ENCODE data around the gene LGI2. TPM values are rescaled to one million over a fixed set of nuclear protein-coding genes. Genes with fewer than 3 reads are reported as not detected.

Gene LGI2
- total RNA-seq, 1 experiment from 2014 or later: 12.2 TPM

DNA sequence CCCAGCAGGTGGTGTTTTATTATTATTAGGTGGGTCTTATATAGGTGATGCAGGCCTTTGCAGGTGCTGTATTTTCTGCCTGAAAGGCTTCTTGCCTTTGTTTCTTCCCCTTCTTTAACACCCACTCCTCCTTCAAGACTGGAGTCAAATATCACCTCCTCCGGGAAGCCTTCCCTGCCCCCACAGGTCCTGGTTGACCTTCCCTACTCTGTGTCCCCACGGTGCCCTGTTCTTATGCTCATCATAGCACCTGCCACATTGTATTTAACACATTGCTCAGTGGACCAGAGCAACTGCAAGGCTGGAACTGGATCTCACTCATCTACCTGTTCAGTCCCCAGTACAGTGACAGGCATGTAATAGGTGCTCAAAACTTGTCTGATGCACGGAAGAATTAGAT lies 39.8 kb upstream of the LGI2 start (continued):
- TF ChIP-seq, protein P1, sequence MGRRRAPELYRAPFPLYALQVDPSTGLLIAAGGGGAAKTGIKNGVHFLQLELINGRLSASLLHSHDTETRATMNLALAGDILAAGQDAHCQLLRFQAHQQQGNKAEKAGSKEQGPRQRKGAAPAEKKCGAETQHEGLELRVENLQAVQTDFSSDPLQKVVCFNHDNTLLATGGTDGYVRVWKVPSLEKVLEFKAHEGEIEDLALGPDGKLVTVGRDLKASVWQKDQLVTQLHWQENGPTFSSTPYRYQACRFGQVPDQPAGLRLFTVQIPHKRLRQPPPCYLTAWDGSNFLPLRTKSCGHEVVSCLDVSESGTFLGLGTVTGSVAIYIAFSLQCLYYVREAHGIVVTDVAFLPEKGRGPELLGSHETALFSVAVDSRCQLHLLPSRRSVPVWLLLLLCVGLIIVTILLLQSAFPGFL (CRISPR knock-in tag; IDR thresholded peaks at IDR 0.05; ENCODE audit: borderline replicate concordance): no peak

DNA sequence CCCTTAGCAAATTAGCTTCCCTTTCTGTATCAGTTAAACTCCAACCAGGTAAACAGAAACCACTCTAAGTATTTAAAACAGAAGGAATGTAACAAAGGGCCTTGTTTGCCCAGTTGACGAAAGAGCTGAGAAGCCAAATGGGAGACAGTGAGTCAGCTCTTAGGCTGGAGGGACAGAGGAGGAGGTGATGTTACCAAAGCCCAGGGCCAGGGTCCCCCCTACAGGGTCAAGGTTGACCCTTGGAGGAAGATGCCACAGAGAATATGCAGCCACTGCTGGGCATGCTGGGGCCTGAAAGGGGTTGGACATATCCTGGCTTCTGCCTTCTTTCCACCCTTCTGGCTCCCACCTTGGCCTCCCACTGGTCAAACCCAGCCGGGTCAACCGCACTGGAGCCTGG lies 38.3 kb upstream of the LGI2 start:
- Mint-ChIP-seq H3K4me1 (peaks cover 59% of the 10 kb centered on the region), H3K27me3 (ENCODE audit: low read depth) (no peaks in the 10 kb centered on the region; the same call in 1 of the 2 replicates), H3K27ac (peak overlapping the region; percentile 58; the same call in 1 of the 2 replicates), H3K9me3 (peaks cover 17% of the 10 kb centered on the region), H3K36me3 (peaks cover 3% of the 10 kb centered on the region), H3K4me3 (no peak overlapping the region)
- DNase-seq (ENCODE audit: low spot score) (no peak), ATAC-seq (peak; percentile 9; the same call in 1 of the 2 replicates)
- POLR2A ChIA-PET: no interaction called here
- CTCF ChIA-PET: interaction anchor here (1.9 kb wide), 1 partner anchor 23 kb away, joined by 8 read pairs; no protein-coding TSS in a partner anchor
- TF ChIP-seq, protein P2, sequence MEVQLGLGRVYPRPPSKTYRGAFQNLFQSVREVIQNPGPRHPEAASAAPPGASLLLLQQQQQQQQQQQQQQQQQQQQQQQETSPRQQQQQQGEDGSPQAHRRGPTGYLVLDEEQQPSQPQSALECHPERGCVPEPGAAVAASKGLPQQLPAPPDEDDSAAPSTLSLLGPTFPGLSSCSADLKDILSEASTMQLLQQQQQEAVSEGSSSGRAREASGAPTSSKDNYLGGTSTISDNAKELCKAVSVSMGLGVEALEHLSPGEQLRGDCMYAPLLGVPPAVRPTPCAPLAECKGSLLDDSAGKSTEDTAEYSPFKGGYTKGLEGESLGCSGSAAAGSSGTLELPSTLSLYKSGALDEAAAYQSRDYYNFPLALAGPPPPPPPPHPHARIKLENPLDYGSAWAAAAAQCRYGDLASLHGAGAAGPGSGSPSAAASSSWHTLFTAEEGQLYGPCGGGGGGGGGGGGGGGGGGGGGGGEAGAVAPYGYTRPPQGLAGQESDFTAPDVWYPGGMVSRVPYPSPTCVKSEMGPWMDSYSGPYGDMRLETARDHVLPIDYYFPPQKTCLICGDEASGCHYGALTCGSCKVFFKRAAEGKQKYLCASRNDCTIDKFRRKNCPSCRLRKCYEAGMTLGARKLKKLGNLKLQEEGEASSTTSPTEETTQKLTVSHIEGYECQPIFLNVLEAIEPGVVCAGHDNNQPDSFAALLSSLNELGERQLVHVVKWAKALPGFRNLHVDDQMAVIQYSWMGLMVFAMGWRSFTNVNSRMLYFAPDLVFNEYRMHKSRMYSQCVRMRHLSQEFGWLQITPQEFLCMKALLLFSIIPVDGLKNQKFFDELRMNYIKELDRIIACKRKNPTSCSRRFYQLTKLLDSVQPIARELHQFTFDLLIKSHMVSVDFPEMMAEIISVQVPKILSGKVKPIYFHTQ (CRISPR knock-in tag; IDR thresholded peaks at IDR 0.05): no peak
- no peak for TF ChIP-seq ZNF423 (CRISPR knock-in tag; IDR thresholded peaks at IDR 0.05)
- TF ChIP-seq SMAD3 (CRISPR knock-in tag; IDR thresholded peaks at IDR 0.05; ENCODE audit: borderline replicate concordance): no peak
- no peak for TF ChIP-seq MXD4 (CRISPR knock-in tag; IDR thresholded peaks at IDR 0.05; ENCODE audit: borderline replicate concordance)
- TF ChIP-seq, protein P3, sequence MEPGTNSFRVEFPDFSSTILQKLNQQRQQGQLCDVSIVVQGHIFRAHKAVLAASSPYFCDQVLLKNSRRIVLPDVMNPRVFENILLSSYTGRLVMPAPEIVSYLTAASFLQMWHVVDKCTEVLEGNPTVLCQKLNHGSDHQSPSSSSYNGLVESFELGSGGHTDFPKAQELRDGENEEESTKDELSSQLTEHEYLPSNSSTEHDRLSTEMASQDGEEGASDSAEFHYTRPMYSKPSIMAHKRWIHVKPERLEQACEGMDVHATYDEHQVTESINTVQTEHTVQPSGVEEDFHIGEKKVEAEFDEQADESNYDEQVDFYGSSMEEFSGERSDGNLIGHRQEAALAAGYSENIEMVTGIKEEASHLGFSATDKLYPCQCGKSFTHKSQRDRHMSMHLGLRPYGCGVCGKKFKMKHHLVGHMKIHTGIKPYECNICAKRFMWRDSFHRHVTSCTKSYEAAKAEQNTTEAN (CRISPR knock-in tag; IDR thresholded peaks at IDR 0.05): no peak
- TF ChIP-seq, protein P4, sequence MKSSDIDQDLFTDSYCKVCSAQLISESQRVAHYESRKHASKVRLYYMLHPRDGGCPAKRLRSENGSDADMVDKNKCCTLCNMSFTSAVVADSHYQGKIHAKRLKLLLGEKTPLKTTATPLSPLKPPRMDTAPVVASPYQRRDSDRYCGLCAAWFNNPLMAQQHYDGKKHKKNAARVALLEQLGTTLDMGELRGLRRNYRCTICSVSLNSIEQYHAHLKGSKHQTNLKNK (CRISPR knock-in tag; IDR thresholded peaks at IDR 0.05): no peak
- TF ChIP-seq, protein P5, sequence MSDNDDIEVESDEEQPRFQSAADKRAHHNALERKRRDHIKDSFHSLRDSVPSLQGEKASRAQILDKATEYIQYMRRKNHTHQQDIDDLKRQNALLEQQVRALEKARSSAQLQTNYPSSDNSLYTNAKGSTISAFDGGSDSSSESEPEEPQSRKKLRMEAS (CRISPR knock-in tag; IDR thresholded peaks at IDR 0.05): no peak
- TF ChIP-seq, protein P6, sequence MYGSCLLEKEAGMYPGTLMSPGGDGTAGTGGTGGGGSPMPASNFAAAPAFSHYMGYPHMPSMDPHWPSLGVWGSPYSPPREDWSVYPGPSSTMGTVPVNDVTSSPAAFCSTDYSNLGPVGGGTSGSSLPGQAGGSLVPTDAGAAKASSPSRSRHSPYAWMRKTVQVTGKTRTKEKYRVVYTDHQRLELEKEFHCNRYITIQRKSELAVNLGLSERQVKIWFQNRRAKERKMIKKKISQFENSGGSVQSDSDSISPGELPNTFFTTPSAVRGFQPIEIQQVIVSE (CRISPR knock-in tag; IDR thresholded peaks at IDR 0.05; ENCODE audit: borderline replicate concordance): no peak
- TF ChIP-seq, protein P7, sequence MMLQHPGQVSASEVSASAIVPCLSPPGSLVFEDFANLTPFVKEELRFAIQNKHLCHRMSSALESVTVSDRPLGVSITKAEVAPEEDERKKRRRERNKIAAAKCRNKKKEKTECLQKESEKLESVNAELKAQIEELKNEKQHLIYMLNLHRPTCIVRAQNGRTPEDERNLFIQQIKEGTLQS (CRISPR knock-in tag; conservative IDR thresholded peaks at IDR 0.05): no peak
- TF ChIP-seq FOXK1 (CRISPR knock-in tag; IDR thresholded peaks at IDR 0.05): no peak
- no peak for TF ChIP-seq TP53 (CRISPR knock-in tag; IDR thresholded peaks at IDR 0.05)
- no peak for TF ChIP-seq ZBTB21 (CRISPR knock-in tag; IDR thresholded peaks at IDR 0.05; ENCODE audit: borderline replicate concordance)
- TF ChIP-seq, protein P8, sequence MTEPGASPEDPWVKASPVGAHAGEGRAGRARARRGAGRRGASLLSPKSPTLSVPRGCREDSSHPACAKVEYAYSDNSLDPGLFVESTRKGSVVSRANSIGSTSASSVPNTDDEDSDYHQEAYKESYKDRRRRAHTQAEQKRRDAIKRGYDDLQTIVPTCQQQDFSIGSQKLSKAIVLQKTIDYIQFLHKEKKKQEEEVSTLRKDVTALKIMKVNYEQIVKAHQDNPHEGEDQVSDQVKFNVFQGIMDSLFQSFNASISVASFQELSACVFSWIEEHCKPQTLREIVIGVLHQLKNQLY (CRISPR knock-in tag; IDR thresholded peaks at IDR 0.05): no peak

DNA sequence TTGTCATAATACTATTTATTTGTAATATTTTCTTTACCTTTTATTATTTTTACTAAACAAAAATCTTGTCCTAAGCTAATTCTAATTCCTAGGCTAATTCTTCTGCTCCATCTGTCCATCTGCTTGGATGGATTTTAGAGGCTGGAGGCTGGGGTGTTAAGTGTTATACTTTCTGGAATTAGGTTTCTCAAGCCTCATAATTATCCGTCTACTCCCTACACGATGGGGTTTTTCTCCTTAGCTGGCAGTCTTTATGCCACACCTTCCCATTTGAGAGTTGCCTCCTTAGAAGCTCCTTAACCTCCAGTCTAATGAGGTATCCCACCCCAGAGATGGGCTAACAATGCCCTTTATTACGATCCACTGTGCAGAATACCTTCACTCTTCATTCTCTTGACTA lies 37.6 kb upstream of the LGI2 start:
- POLR2A ChIA-PET: no interaction called here
- Mint-ChIP-seq H3K27me3 (ENCODE audit: low read depth) (no peaks in the 10 kb centered on the region; the same call in 1 of the 2 replicates), H3K27ac (peak overlapping the region; percentile 58; the same call in 1 of the 2 replicates), H3K4me3 (no peak overlapping the region), H3K9me3 (peaks cover 10% of the 10 kb centered on the region), H3K4me1 (peaks cover 60% of the 10 kb centered on the region), H3K36me3 (peaks cover 2% of the 10 kb centered on the region)
- CTCF ChIA-PET: interaction anchor here (1.9 kb wide), 1 partner anchor 23 kb away, joined by 8 read pairs; no protein-coding TSS in a partner anchor
- DNase-seq (ENCODE audit: low spot score): no peak
- ATAC-seq: no peak
- TF ChIP-seq TCF7 (CRISPR knock-in tag; IDR thresholded peaks at IDR 0.05; ENCODE audit: low read depth) (no peak), TEAD4 (CRISPR knock-in tag; IDR thresholded peaks at IDR 0.05) (no peak), PRRX2 (CRISPR knock-in tag; IDR thresholded peaks at IDR 0.05) (no peak), NR2C2 (CRISPR knock-in tag; IDR thresholded peaks at IDR 0.05) (no peak), GABPB1 (CRISPR knock-in tag; IDR thresholded peaks at IDR 0.05) (no peak), FOXP1 (CRISPR knock-in tag; IDR thresholded peaks at IDR 0.05; ENCODE audit: borderline replicate concordance) (no peak), ETV6 (CRISPR knock-in tag; IDR thresholded peaks at IDR 0.05) (no peak), CREM (CRISPR knock-in tag; IDR thresholded peaks at IDR 0.05) (no peak)
- TF ChIP-seq, protein P8 (CRISPR knock-in tag; IDR thresholded peaks at IDR 0.05): no peak
- TF ChIP-seq, protein P9, sequence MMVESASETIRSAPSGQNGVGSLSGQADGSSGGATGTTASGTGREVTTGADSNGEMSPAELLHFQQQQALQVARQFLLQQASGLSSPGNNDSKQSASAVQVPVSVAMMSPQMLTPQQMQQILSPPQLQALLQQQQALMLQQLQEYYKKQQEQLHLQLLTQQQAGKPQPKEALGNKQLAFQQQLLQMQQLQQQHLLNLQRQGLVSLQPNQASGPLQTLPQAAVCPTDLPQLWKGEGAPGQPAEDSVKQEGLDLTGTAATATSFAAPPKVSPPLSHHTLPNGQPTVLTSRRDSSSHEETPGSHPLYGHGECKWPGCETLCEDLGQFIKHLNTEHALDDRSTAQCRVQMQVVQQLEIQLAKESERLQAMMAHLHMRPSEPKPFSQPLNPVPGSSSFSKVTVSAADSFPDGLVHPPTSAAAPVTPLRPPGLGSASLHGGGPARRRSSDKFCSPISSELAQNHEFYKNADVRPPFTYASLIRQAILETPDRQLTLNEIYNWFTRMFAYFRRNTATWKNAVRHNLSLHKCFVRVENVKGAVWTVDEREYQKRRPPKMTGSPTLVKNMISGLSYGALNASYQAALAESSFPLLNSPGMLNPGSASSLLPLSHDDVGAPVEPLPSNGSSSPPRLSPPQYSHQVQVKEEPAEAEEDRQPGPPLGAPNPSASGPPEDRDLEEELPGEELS (CRISPR knock-in tag; IDR thresholded peaks at IDR 0.05): no peak
